Endodermal cell (in vitro differentiated cells): Measurements from ENCODE around the gene CAMK2B. TPM values are rescaled to one million over a fixed set of nuclear protein-coding genes. Genes with fewer than 3 reads are reported as not detected.

Source experiments
- DNase-seq: peaks from one replicate; pipeline ENCODE4 v3.0.0-alpha.2; 2017
- H3K27ac ChIP-seq: 2 replicates; pipeline ENCODE4 v1.5.1; 2013; ENCODE audit warnings: mild to moderate bottlenecking, low read depth, low read length, moderate library complexity
- H3K27me3 ChIP-seq: 2 replicates; pipeline ENCODE4 v1.6.1; 2013; ENCODE audit warnings: mild to moderate bottlenecking, low read length, moderate library complexity; ENCODE audit not compliant: insufficient read depth, control insufficient read depth, poor library complexity, severe bottlenecking
- H3K36me3 ChIP-seq: 2 replicates; pipeline ENCODE4 v1.7.0; 2013; ENCODE audit warnings: mild to moderate bottlenecking, low read length, moderate library complexity; ENCODE audit not compliant: control insufficient read depth, insufficient read depth
- H3K4me1 ChIP-seq: one replicate; pipeline ENCODE4 v1.7.0; 2013; ENCODE audit warnings: low read length; ENCODE audit not compliant: control insufficient read depth, insufficient read depth
- H3K4me3 ChIP-seq: 2 replicates; pipeline ENCODE4 v1.5.1; 2013; ENCODE audit warnings: mild to moderate bottlenecking, low read length, moderate library complexity
- H3K9ac ChIP-seq: 2 replicates; pipeline ENCODE4 v1.6.1; 2013; ENCODE audit warnings: mild to moderate bottlenecking, low read length, moderate library complexity; ENCODE audit not compliant: poor library complexity, severe bottlenecking; ENCODE audit errors: extremely low read depth
- H3K9me3 ChIP-seq: 2 replicates; pipeline ENCODE4 v1.6.1; 2013; ENCODE audit warnings: mild to moderate bottlenecking, low read length, moderate library complexity; ENCODE audit not compliant: control insufficient read depth
- H3K27ac Mint-ChIP-seq: 2 replicates; pipeline ENCODE4 v1.8.0; 2020; ENCODE audit warnings: mixed read lengths
- H3K27me3 Mint-ChIP-seq: 2 replicates; pipeline ENCODE4 v1.8.0; 2021; ENCODE audit warnings: mild to moderate bottlenecking, mixed read lengths; ENCODE audit not compliant: insufficient read depth
- H3K36me3 Mint-ChIP-seq: 2 replicates; pipeline ENCODE4 v1.8.0; 2020; ENCODE audit warnings: low read depth, mixed read lengths
- H3K4me1 Mint-ChIP-seq: 2 replicates; pipeline ENCODE4 v1.8.0; 2020; ENCODE audit warnings: mixed read lengths
- H3K4me3 Mint-ChIP-seq: 2 replicates; pipeline ENCODE4 v1.8.0; 2020; ENCODE audit warnings: mild to moderate bottlenecking, moderate library complexity, mixed read lengths
- H3K9me3 Mint-ChIP-seq: 2 replicates; pipeline ENCODE4 v1.8.0; 2020; ENCODE audit warnings: mild to moderate bottlenecking, mixed read lengths
- CTCF ChIP-seq: fragments of 200-600 bp; sonication (generic); conservative IDR thresholded peaks from 2 replicates; pipeline ENCODE4 v1.5.0; 2021; ENCODE audit warnings: antibody characterized with exemption, mild to moderate bottlenecking
- WGBS, 2 experiments: methylation state at CpG; one replicate each; pipeline versions ENCODE4 v1.1.5 to v1.1.7; 2013; ENCODE audit warnings: missing lambda C conversion rate in 2 of 2, mixed read lengths in 1 of 2; ENCODE audit not compliant: insufficient coverage in 1 of 2, insufficient read length in 1 of 2; 5-methylcytosine and 5-hydroxymethylcytosine counted together
- total RNA-seq, 2 donors: library from RNA; stranded (reverse); fragmentation: NEBNext Ultra II Directional in 1 of 2; extraction: Animal tissue kit (Norgen Biotek cat#: 25700) in 1 of 2; gene quantifications; 2 replicates in 1 of 2; 3 replicates in 1 of 2; pipeline ENCODE4 v1.2.1, GENCODE V29; 2021

The CAMK2B gene
- total RNA-seq, 2 donors from 2014 or later = 0.26 TPM; not detected in 1

DNA sequence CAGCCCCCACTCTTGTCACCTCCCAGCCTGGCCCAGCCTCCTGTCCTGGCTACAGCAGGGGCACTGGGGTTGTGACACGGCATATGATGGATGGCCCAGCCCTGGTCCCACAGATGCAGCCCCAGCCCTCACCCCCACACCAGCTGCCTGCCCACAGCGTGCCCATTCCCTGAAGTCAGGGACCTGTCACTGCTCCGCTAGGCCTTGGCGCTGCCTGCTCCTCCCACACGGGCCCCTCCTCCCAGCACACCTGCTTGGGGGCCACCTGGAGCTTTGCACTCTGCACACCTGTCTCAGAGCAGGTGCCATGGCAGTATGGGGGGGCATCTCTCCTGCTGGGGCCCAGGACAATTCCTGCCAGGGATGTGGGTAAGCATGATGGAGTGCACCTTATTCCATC is 139.7 kb downstream of the CAMK2B start:
- 80 to 94% methylated on average over 1 to 5 of the region's 5 CpGs for WGBS, 2 experiments
- Mint-ChIP-seq H3K9me3 (peaks cover 13% of the 10 kb centered on the region), H3K36me3 (no peaks in the 10 kb centered on the region), H3K27me3 (peaks cover 19% of the 10 kb centered on the region), H3K4me3 (no peak overlapping the region), H3K4me1 (peaks cover 7% of the 10 kb centered on the region), H3K27ac (no peak overlapping the region)
- Histone ChIP-seq H3K27me3 (no peaks in the 10 kb centered on the region), H3K36me3 (no peaks in the 10 kb centered on the region), H3K4me3 (no peak overlapping the region), H3K9ac (no peak overlapping the region), H3K4me1 (peaks cover 2% of the 10 kb centered on the region), H3K27ac (no peak overlapping the region), H3K9me3 (peaks cover 7% of the 10 kb centered on the region)
- no peak for DNase-seq
- TF ChIP-seq CTCF = no peak

GRCh38 chr7:44184873-44185446 is 140.4 kb downstream of the CAMK2B start:
- H3K4me1 ChIP-seq = peaks cover 2% of the 10 kb centered on the region
- peaks cover 19% of the 10 kb centered on the region for H3K27me3 Mint-ChIP-seq
- H3K27ac Mint-ChIP-seq = no peak overlapping the region
- H3K27me3 ChIP-seq = no peaks in the 10 kb centered on the region
- DNase-seq = no peak
- no peak overlapping the region for H3K27ac ChIP-seq
- no peaks in the 10 kb centered on the region for H3K36me3 ChIP-seq
- WGBS, 2 experiments = 89 to 100% methylated on average over 1 of the region's 2 CpGs
- no peaks in the 10 kb centered on the region for H3K36me3 Mint-ChIP-seq
- H3K9me3 ChIP-seq = peaks cover 7% of the 10 kb centered on the region
- TF ChIP-seq CTCF = no peak
- H3K4me3 ChIP-seq = no peak overlapping the region
- H3K4me1 Mint-ChIP-seq = peaks cover 7% of the 10 kb centered on the region
- H3K9ac ChIP-seq = no peak overlapping the region
- H3K4me3 Mint-ChIP-seq = no peak overlapping the region
- H3K9me3 Mint-ChIP-seq = peaks cover 13% of the 10 kb centered on the region

- Histone ChIP-seq H3K9ac (no peak overlapping the region), H3K4me3 (no peak overlapping the region)
- H3K27ac Mint-ChIP-seq = no peak overlapping the region
Measured at GRCh38 chr7:44184206-44184872, 141.1 kb downstream of the CAMK2B start.

More at GRCh38 chr7:44184206-44184872, 141.1 kb downstream of the CAMK2B start:
- Mint-ChIP-seq H3K27me3 (peaks cover 19% of the 10 kb centered on the region), H3K4me1 (peaks cover 7% of the 10 kb centered on the region), H3K36me3 (no peaks in the 10 kb centered on the region), H3K9me3 (peaks cover 13% of the 10 kb centered on the region), H3K4me3 (no peak overlapping the region)
- no peaks in the 10 kb centered on the region for H3K27me3 ChIP-seq
- H3K27ac ChIP-seq = no peak overlapping the region
- peaks cover 2% of the 10 kb centered on the region for H3K4me1 ChIP-seq
- peaks cover 7% of the 10 kb centered on the region for H3K9me3 ChIP-seq
- no peak for TF ChIP-seq CTCF
- H3K36me3 ChIP-seq = no peaks in the 10 kb centered on the region
- peak; percentile 82 for DNase-seq
- 81 to 88% methylated on average over 8 to 16 of the region's 16 CpGs for WGBS, 2 experiments
